Dedifferentiated amniotic fluid mesenchymal stem cell (primary cell): Measurements from ENCODE around the gene HNRNPR.
"Not testable (repeated sequence)": the region's sequence is repeated elsewhere in the genome, so short reads cannot be mapped to it uniquely, and the experiment has no call there.

Experiments
- DNase-seq: peaks from one replicate; pipeline ENCODE4 v3.0.0-alpha.2; 2016; ENCODE audit errors: extremely low spot score

Gene HNRNPR

DNA sequence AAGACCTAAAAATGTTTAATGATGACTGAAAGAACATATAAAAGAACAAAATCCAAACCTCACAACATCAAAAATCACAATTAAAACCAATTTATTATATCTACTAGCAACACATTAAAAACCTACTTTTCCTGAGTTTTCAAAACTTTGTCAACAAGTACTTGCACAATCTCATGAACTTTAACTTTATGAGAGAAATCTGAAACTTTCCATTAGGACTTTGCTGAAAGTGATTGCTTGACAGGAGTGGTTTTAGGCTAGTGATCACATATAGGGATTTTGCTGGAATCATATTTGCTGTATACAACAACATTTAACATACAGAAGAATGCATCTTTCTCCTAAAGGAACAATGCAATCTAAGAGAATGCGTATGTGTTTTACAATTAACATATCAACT, 13.2 kb downstream of the HNRNPR start:
- DNase-seq, result no peak

DNA sequence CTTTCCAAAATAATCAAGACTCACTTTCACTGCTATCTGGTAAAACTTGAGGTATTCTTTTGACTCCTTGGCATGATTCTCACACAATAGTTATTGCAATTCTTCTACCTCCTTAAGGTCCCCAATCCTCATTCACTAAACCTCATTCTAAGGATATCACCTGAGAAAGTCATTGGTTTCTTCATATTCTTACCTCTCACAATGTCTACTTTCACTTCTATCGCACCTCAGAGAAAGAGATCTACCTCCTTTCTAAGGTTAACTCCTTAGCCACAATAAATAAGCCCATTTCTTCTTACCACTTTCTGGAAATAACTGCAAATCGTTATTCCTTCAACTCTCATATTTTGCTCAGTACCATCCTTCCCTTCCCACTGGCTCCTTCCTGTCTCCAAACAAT, 18.7 kb downstream of the HNRNPR start:
- DNase-seq, result no peak

DNA sequence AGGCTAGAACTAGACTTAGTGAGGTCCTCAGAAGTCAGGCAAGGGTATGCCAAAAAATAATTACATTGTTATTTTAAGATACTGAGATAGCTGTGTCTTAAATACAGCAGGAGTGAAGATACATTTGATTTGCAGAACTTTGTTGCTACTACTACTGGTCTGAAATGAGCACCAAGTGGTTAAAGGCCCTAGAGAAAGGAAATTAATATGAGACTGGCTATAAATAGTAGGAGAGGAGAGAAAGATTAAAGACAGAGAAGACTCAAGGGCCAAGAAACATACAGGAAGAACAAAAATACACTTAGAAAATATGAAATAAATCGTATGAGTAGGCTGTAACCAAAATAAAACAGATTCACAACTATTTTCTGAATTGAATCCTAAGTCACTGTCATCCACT, 21.3 kb downstream of the HNRNPR start:
- DNase-seq, result no peak

DNA sequence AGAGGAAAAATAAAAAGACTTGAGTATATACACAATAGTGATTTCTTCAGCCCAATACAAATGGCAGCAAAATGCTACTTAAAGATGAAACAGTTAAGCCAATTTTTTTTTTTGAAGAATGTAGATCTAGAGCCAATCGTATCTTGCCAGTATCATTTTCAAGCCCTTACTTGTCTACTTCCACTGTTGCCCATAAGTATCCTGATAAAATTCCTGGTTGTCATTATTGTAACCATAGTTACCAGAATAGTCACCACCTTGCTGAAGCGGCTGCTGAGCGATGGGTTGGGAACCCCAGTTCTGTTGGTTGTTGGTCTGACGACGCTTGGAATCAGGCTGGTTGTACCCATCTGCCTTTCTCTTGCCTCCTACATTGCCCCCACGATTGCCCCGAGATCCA, 33.8 kb downstream of the HNRNPR start:
- DNase-seq, result not testable (repeated sequence)

DNA sequence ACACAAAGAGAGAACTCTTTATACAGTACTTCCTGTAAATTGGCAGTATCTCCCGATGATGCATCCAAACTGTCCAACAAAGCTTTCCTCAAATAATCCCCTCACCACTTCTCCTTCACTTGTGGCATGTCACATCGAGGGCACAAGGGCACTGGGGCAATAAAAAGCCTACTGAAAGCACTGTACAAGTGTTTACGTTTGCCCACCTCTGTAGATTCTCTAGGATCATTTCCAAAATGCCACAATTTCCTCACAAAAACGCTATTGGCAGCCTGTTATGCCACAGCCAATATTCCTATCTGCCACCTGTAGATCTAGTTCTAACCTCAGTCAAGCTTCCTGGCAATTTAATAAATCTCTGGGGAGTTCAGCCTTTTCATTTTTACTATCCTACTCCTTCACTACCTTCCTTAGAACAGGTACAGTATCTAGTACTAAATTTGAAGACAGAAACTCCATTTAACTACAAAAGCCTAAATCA, 39.9 kb downstream of the HNRNPR start:
- DNase-seq, result no peak

DNA sequence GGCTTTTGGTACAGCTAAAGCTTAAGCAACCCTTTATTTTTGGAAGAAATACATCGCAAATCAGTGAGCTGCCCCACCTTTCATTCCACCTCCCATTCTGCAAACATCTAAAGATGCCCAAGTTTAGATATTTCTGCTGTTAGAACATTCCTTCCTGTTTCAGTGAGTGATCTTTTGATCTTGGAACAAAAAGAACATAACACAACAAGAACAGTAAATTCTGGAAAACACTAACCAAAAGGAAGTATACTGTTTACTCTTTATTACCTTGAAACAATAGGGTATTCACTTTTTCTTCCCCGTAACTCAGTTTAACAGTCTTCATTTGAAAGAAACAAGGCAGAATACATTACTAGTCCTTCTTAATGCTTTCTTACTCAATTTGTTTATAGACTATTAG, 40.6 kb downstream of the HNRNPR start:
- no peak for DNase-seq

DNA sequence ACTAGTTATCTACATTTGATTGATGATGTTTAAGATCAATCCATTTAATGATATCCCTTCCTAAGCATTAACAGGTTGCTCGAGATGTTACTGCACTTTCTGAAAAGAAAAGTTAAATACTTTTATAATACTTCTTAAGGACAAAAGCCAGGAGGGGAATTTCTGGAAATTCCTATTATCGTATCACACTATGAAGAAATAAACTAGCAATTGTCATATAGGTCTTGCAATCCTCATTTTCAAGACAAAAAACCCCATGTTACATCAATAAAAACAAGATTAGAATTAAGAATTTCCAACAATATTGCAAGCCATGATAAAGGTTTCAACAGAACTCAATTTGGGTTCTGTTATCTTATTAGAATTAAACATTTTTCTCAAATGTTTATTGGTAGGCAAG, 47.2 kb downstream of the HNRNPR start:
- DNase-seq, result no peak

DNA sequence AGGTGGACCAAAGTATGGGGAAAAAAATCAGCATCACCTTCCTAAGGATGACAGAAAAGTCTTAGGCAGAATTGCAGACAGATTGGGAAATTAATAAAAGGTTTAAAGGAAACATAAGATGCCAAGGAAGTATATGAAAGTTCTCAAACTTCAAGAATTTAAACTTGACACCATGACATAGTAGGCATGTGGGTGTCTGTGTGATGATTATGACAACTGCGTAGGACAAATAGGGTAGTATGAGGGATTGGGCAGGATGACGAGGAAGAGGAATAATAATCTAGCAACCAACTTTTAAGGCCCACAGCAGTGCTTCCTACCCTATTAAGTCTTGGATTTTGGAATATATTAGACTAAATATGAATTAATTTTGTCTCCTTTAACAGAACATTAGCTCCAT, 52.4 kb downstream of the HNRNPR start:
- no peak for DNase-seq

DNA sequence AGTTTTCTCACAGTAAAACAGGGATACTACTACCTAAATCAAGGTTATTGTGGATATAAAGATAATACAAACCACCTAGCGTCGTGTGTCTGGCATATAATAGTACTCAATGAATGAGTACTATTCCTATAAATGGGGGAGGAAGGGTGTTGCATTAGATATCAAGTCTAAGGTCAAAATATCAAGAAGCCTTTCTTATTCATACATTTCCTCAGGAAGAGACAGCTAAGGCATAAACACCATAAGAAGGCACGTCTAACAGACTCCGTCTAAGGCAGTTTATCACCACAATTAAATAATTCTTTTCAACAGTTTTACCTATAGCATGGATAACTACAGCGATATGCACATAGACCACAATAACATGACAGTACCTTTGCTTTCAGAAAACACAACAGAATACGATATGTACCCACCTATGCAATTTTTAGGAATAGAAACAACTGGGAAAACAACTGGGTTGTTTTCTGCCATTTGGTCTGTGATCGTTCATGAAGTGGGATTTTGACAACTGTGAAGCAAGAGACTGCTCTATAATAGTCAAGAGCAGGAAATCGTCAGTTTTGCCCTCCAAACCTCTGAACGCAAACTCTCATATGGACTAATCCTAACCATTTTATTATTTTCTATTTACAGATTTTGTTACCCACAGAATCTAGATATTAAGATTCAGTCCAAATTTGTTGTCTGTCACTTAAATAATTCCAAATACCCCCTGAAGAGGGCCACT, 53.1 kb downstream of the HNRNPR start:
- no peak for DNase-seq

DNA sequence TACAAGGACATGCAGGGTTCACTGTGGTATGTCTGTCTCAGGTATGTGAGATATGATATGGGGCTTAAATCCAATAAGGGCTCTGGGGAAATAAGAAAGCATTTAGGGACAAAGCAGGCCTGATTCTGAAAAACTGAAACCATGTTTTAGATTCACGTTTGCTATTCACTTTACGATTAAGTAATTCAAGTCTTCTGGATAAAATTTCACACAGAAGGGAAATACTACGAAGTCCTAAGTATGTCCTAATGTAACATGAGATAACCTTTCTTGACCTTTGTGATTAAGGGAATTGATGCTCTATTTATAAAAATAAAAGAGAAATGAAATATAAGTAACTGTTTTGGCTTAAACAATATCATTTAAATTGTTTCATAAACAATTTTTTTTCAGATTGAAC, 55.4 kb downstream of the HNRNPR start:
- no peak for DNase-seq

DNA sequence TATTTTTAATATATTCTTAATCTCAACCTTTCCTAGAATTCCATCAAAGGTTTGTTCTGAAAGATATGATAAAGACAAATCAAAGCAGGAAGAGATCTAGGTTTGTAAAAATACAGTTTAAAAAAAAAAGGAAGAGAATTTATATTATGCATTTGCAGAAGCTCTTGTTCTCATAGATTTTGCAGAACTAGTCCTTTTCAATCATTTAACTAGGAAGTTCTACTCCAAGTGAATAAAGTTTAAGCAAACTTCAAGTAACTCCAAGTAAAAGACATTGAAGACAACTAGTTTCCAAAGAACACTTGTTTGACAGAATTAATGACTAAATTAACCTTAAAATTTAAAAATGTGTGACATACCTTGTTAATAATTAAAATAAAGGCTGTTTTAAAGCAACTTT, 55.9 kb downstream of the HNRNPR start:
- DNase-seq, result no peak

DNA sequence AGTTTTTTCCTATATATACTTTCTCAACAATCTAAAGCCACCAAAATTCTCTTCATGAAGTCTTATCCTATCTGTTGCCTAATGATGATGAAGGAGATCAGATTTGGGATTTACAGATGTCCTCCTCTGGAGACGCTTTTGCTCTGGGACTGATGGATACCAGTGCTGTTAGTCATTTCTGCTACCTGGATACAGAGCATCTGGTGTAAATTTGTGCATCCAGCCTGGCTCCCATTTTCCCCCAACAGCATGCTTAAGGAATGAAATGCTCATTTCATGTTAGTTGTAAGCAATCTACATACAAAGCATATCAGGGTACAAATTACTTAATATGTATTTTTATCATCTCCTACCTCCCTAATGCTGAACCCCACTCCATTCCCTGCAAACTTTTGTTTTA, 57.7 kb downstream of the HNRNPR start:
- no peak for DNase-seq

DNA sequence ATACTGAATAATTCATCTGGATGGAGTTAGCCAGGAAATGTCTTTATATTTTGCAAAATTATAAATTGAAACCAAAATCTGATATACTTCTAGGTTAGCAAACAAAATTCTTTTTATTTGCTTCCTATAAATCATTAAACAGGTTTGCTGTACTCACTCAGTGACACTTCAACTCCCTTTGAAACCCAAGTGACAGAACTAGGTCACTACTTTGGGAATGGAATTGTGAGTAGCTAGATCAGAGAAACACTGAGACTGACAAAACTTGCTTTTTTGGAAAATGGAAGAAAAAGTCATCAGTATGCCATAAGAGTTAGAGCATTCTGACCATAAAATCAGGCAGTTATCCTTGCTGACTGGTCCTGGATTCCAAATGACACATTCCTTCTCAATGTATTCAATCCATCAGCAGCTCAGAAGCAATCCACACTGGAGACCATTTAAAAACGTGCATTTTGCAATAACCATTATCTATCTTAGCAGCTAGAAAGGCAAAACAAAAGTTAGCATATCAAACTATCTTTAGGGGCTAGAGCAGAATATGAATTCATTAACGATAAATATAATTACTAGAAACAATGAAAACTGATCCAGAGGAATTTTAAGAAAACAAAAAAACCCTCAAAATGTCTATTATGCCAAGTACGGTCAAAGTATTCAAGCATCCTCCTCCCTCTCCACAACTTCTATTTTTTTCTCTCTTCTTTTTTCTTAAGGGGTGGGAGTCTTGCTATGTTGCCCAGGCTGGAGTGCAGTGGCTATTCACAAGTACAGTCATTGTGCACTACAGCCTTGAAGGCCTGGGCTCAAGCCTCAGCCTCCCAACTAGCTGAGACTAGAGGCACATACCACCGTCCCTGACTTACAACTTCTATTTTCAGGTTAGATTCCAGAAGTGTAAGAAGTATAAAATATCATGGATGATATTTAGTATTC, 60.1 kb downstream of the HNRNPR start:
- DNase-seq, result peak; percentile 22

DNA sequence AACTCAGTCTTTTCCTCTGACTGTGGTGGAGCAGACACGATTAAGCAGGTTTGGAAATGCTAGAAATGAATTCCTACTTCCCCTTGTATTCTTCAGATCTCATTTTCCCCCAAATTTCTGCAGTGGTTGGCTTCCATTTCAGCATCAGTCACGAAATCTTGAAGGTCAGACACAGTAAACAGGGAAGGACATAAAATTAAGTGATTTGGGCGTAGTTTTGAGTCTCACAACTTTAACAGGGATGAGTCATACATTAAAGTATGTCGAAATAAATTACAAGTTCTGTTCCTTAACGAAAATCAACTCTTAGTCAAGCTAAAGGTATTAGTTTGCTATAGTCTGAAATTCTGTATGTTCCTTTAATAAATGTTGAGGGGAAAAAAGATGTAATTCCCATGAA, 61.1 kb downstream of the HNRNPR start:
- peak; percentile 77 for DNase-seq

DNA sequence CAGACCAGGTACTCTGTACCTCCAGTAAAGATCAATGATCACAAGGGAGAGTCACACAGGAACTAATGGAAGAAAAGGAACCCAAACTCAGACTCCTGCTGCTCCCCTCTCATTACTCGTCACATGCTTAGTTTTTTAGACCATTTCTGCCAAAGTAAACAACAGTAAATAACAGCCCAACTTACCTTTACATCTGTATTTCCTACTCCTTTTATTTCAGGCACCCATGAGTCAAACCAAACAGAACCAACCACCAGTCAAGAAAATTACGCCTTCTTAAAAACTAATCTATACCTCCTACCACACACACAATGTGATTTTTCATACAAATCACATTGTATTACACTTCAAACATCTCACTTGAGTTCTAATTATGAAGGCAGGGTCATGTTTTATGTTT, 65.4 kb downstream of the HNRNPR start:
- no peak for DNase-seq

DNA sequence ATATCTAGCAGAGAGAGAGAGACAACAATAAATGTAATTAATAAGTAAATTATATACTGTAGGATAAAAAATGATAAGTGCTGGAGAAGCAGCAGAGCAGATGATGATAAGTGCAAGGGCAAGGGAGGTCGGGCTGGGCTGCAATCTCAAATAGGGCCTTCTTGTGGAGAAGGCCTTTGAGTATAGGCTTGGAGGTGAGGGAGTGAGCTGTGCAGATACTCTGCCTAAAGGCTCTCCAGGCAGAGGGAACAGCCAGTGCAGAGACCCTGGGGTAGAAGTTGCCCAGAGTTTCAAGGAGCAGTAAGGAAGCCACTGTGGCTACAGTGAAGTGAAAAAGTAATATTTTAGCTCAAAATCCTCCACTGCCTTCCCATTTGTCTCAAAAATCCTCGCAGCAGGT, 67.6 kb downstream of the HNRNPR start:
- DNase-seq, result no peak

DNA sequence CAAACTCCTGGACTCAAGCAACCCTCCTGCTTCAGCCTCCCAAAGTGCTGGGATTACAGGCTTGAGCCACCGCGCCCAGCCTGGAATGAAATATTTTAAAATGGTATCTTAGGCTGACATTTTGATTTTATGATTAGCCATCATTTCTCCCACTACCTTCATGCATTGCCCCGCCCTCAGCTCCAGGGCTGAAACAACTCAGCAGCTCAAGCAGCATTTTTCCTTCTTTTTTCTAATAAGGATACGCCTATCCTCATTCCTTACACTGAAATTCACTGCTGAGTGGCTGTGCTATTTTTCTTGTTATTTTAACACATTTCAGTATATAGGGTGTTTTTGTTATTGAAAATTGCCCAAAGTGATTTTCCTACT, 70.0 kb downstream of the HNRNPR start:
- DNase-seq, result no peak

DNA sequence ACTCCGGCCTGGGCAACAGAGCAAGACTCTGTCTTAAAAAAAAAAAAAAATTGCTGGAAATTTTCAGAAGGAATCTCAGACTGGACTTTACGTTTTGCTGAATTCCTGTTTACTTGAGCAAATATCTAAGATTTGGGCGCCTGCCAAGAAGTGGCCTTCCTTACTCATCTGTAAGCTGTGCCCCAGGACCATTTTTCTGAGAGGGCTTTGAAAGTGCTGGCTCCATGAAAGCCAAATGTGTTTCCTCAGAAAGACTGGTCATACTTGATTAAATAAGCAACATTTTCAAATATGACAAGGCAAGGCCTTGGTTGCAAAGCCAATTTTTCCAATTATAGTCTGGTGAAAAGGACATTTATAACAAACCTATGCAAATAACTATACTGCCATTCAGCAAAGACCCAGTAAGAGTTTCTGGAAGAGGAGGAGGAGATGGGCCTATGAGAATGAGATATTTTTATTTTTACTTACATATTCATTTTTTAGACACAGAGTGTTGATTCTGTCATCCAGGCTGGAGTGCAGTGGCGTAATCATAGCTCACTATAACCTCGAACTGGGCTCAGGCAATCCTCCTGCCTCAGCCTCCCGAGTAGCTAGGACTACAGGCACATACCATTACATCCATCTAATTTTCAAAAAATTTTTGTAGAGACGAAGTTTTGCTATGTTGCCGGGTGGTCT, 70.5 kb downstream of the HNRNPR start:
- peak; percentile 77 for DNase-seq

DNA sequence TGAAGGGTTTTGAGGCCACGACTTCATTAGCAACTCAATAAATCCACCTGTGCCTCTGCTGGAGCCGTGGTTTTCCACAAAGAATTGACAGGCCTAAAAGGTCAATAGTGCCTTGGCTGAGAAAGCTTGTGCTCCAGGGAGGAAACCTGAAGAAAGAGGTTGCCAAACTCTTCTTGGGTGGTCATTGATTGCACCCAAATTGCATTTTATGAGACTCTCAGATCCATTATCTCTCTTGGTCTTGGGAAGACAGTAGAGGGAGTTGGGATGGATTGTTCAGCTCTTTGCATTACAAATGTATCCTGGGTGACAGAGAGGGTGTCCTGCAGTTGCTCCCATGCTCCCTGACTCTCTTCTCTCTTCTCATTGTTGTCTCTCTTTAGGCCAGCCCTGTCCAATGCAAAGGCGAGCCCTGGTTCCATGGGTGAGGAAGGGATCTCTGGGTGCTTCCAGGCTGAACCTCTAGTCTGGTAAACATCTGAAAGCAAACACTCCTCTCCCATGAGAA, 80.7 kb downstream of the HNRNPR start:
- DNase-seq, result no peak

DNA sequence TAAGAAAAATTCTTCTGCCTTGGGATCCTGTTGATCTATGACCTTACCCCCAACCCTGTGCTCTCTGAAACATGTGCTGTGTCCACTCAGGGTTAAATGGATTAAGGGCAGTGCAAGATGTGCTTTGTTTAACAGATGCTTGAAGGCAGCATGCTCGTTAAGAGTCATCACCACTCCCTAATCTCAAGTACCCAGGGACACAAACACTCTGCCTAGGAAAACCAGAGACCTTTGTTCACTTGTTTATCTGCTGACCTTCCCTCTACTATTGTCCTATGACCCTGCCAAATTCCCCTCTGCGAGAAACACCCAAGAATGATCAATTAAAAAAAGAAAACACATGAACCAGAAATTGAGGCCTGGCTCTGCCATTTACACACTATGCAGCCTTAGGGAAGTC, 86.0 kb downstream of the HNRNPR start:
- DNase-seq, result not testable (repeated sequence)

DNA sequence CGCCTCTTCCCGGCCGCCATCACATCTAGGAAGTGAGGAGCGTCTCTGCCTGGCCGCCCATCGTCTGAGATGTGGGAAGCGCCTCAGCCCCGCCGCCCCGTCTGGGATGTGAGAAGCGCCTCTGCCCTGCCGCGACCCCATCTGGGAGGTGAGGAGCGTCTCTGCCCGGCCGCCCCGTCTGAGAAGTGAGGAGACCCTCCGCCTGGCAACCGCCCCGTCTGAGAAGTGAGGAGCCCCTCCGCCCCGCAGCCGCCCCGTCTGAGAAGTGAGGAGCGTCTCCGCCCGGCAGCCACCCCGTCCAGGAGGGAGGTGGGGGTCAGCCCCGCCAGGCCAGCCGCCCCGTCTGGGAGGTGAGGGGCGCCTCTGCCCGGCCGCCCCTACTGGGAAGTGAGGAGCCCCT, 86.7 kb downstream of the HNRNPR start:
- not testable (repeated sequence) for DNase-seq
